OCI-LY7 (cell line): ENCODE measurements around the gene ANKRD39. TPM values are rescaled to one million over a fixed set of nuclear protein-coding genes. Genes with fewer than 3 reads are reported as not detected.
"Not testable (repeated sequence)": the region's sequence is repeated elsewhere in the genome, so short reads cannot be mapped to it uniquely, and the experiment has no call there.

Experiments used
- BruUV-seq: library from RNA; stranded (reverse); fragments of 400-500 nt; replicated peaks from 2 replicates; lab custom pipeline; 2021; lab: Mats Ljungman, UMichigan
- CTCF ChIA-PET: fragments of 300-600 bp; sonication (Branson Sonifier 250); formaldehyde crosslinking; loops from one replicate; lab custom pipeline; 2022; ENCODE audit warnings: antibody characterized with exemption; ENCODE audit not compliant: unreplicated experiment; lab: Charles Lee
- POLR2A ChIA-PET: fragments of 300-600 bp; sonication (Branson Sonifier 250); formaldehyde crosslinking; loops from one replicate; lab custom pipeline; 2022; ENCODE audit warnings: antibody characterized with exemption; lab: Charles Lee
- DNase-seq: peaks from one replicate; pipeline ENCODE4 v3.0.0-alpha.2; 2015; ENCODE audit warnings: low spot score
- H2AFZ ChIP-seq: fragments of 200-600 bp; sonication (generic), shearing (Covaris generic); 2 replicates; pipeline ENCODE4 v1.6.1; 2014; ENCODE audit warnings: mild to moderate bottlenecking, antibody characterized with exemption, low read length, moderate library complexity
- H3K27ac ChIP-seq: fragments of 200-600 bp; sonication (generic); 2 replicates; pipeline ENCODE4 v1.5.1; 2014; ENCODE audit warnings: mixed run types, low read depth, mild to moderate bottlenecking, moderate library complexity, low read length, inconsistent platforms; ENCODE audit not compliant: poor library complexity, severe bottlenecking
- H3K36me3 ChIP-seq: fragments of 200-600 bp; sonication (generic); 2 replicates; pipeline ENCODE4 v1.6.1; 2014; ENCODE audit warnings: mild to moderate bottlenecking, antibody characterized with exemption, low read length, moderate library complexity, mixed read lengths; ENCODE audit not compliant: insufficient read depth
- H3K4me1 ChIP-seq: fragments of 200-600 bp; sonication (generic); 2 replicates; pipeline ENCODE4 v1.5.1; 2014; ENCODE audit warnings: mild to moderate bottlenecking, low read length; ENCODE audit not compliant: insufficient read depth, poor library complexity, severe bottlenecking
- H3K4me2 ChIP-seq: fragments of 200-600 bp; sonication (generic); 2 replicates; pipeline ENCODE4 v1.6.1; 2014; ENCODE audit warnings: mild to moderate bottlenecking, low read length
- H3K4me3 ChIP-seq: fragments of 200-600 bp; sonication (generic); 2 replicates; pipeline ENCODE4 v1.5.1; 2014; ENCODE audit warnings: mild to moderate bottlenecking, low read depth, low read length; ENCODE audit not compliant: poor library complexity, severe bottlenecking
- H3K79me2 ChIP-seq: fragments of 200-600 bp; sonication (generic); 2 replicates; pipeline ENCODE4 v1.6.1; 2016; ENCODE audit warnings: low read depth, mild to moderate bottlenecking, low read length, moderate library complexity, mixed read lengths; ENCODE audit not compliant: insufficient read depth
- H3K9me2 ChIP-seq: fragments of 200-600 bp; sonication (generic); 2 replicates; pipeline ENCODE4 v1.6.1; 2016; ENCODE audit warnings: mild to moderate bottlenecking, low read length, mixed read lengths; ENCODE audit not compliant: insufficient read depth
- H3K9me3 ChIP-seq: fragments of 200-600 bp; sonication (generic); 2 replicates; pipeline ENCODE4 v1.6.1; 2014; ENCODE audit warnings: mild to moderate bottlenecking, mixed run types, low read length, mixed read lengths
- H4K20me1 ChIP-seq: fragments of 200-600 bp; sonication (generic); 2 replicates; pipeline ENCODE4 v1.6.1; 2014; ENCODE audit warnings: mild to moderate bottlenecking, antibody characterized with exemption, low read length, moderate library complexity, mixed read lengths; ENCODE audit not compliant: insufficient read depth
- CTCF ChIP-seq: fragments of 200-600 bp; sonication (generic); conservative IDR thresholded peaks from 2 replicates; pipeline ENCODE4 v1.5.1; 2014; ENCODE audit warnings: mild to moderate bottlenecking, antibody characterized with exemption, low read length, moderate library complexity, mixed read lengths
- EZH2phosphoT487 ChIP-seq: fragments of 200-600 bp; sonication (generic); IDR thresholded peaks from 2 replicates; pipeline ENCODE4 v1.6.1; 2018; ENCODE audit warnings: low read depth, borderline replicate concordance, mild to moderate bottlenecking, mixed run types, antibody characterized with exemption, low read length, moderate library complexity, mixed read lengths
- intact Hi-C: fragments of 100-400 bp; cut with micrococcal nuclease; formaldehyde crosslinking; loops from one replicate; pipeline ENCODE4 v1.10.0; 2022; ENCODE audit not compliant: unreplicated experiment
- total RNA-seq, 2 experiments: library from RNA; depleted of rRNA in 1 of 2; stranded (reverse); fragments of >200 nt in 1 of 2; shearing (Covaris generic) in 1 of 2; gene quantifications; 2 replicates each; pipeline ENCODE4 v1.2.3, GENCODE V29; 2014 to 2022

ANKRD39 gene
- total RNA-seq, 2 experiments from 2014 or later = 22.2 to 24.1 TPM

- no peaks in the 10 kb centered on the region for H3K79me2 ChIP-seq
- intact Hi-C loops = no loop called here
- H3K27ac ChIP-seq = no peak overlapping the region
- no peaks in the 10 kb centered on the region for H3K9me2 ChIP-seq
- 0 out of 2 replicates have a peak overlapping the region, but pooled peaks have one; percentile 6 for H2AFZ ChIP-seq
- POLR2A ChIA-PET = no interaction called here
- H3K36me3 ChIP-seq = no peaks in the 10 kb centered on the region
- CTCF ChIA-PET = no interaction called here
- DNase-seq = no peak
- no peaks in the 10 kb centered on the region for H4K20me1 ChIP-seq
- 0 out of 2 replicates have a peak overlapping the region, but pooled peaks have one; percentile 18 for H3K4me2 ChIP-seq
- TF ChIP-seq EZH2phosphoT487 = no peak
- TF ChIP-seq CTCF = no peak
- no TSS peak for BruUV-seq
- H3K4me1 ChIP-seq = peaks cover 36% of the 10 kb centered on the region
- H3K9me3 ChIP-seq = no peaks in the 10 kb centered on the region
- H3K4me3 ChIP-seq = no peak overlapping the region
Observed at GRCh38 chr2:96891591-96892333, 33.9 kb upstream of the ANKRD39 start.

DNA sequence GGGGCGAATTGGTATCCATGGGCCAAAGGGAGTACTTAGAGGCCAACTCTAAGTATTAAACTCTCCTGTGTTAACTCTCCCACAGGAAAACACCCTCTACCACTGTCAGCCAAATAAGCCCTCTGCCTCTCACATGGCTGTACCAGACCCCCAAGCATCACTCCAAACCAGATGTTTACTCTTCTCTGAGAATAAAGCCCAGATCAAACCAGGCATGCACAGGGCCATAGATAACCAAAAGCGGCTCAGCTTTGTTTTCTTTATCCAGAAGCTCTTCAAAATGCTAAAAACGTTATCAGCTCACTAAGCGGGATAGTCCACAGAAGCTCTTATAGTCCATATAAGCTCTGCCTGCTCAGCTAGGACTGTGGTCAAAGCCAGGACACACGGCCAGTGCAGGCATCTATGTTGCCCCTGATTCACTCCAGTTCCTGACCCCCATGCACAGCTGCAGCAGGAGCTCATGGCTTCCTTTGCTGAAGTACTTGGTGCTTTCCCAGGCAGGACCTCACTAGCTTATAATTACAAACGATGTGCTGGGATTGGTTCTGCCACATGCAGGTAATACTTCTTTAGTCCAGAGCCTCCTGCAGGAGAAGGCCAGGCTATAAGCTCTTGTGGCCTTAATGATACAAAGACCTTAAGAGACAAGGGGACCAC, 33.0 kb upstream of the ANKRD39 start:
- no peak for DNase-seq
- Histone ChIP-seq H2AFZ (0 out of 2 replicates have a peak overlapping the region, but pooled peaks have one; percentile 6), H3K4me1 (peaks cover 27% of the 10 kb centered on the region), H3K9me3 (no peaks in the 10 kb centered on the region), H4K20me1 (no peaks in the 10 kb centered on the region), H3K79me2 (no peaks in the 10 kb centered on the region), H3K27ac (no peak overlapping the region), H3K36me3 (no peaks in the 10 kb centered on the region), H3K9me2 (no peaks in the 10 kb centered on the region), H3K4me3 (no peak overlapping the region), H3K4me2 (0 out of 2 replicates have a peak overlapping the region, but pooled peaks have one; percentile 18)
- BruUV-seq = no TSS peak
- TF ChIP-seq EZH2phosphoT487 (no peak), CTCF (no peak)
- CTCF ChIA-PET = no interaction called here
- intact Hi-C loops = no loop called here
- POLR2A ChIA-PET = no interaction called here

- POLR2A ChIA-PET = no interaction called here
- Histone ChIP-seq H3K4me3 (no peak overlapping the region), H3K4me2 (no peak overlapping the region), H3K27ac (no peak overlapping the region), H3K9me3 (no peaks in the 10 kb centered on the region), H3K9me2 (no peaks in the 10 kb centered on the region), H4K20me1 (no peaks in the 10 kb centered on the region), H3K4me1 (peaks cover 21% of the 10 kb centered on the region), H3K36me3 (no peaks in the 10 kb centered on the region), H2AFZ (no peak overlapping the region), H3K79me2 (no peaks in the 10 kb centered on the region)
- intact Hi-C loops = no loop called here
- CTCF ChIA-PET = no interaction called here
- no TSS peak for BruUV-seq
- no peak for DNase-seq
- TF ChIP-seq EZH2phosphoT487 (no peak), CTCF (no peak)
Observed at GRCh38 chr2:96890252-96890651, 32.4 kb upstream of the ANKRD39 start.

GRCh38 chr2:96889502-96889901, 31.7 kb upstream of the ANKRD39 start:
- H2AFZ ChIP-seq, H4K20me1 ChIP-seq, H3K27ac ChIP-seq, H3K4me2 ChIP-seq, CTCF ChIA-PET, DNase-seq, H3K9me2 ChIP-seq, intact Hi-C loops, H3K79me2 ChIP-seq, H3K36me3 ChIP-seq, H3K9me3 ChIP-seq, BruUV-seq, H3K4me3 ChIP-seq: not testable (repeated sequence)
- POLR2A ChIA-PET = interaction anchor here (0.7 kb wide), 1 partner anchor 189 kb away, joined by 5 read pairs; no protein-coding TSS in a partner anchor
- H3K4me1 ChIP-seq = peaks cover 18% of the 10 kb centered on the region
